Karpas-422 (cell line): ENCODE results near the gene KCNB1. TPM values are rescaled to one million over a fixed set of nuclear protein-coding genes. Genes with fewer than 3 reads are reported as not detected.
"Not testable (repeated sequence)": the region's sequence is repeated elsewhere in the genome, so short reads cannot be mapped to it uniquely, and the experiment has no call there.

Source experiments
- DNase-seq: peaks from one replicate; pipeline ENCODE4 v3.0.0-alpha.2; 2015
- H2AFZ ChIP-seq: fragments of 200-600 bp; sonication (generic); 2 replicates; pipeline ENCODE4 v1.6.1; 2014; ENCODE audit warnings: antibody characterized with exemption, low read length, mixed read lengths
- H3K27ac ChIP-seq: fragments of 200-600 bp; sonication (generic); 2 replicates; pipeline ENCODE4 v1.5.1; 2014; ENCODE audit warnings: mild to moderate bottlenecking, low read length, moderate library complexity
- H3K27me3 ChIP-seq: fragments of 200-600 bp; sonication (generic); 2 replicates; pipeline ENCODE4 v1.6.1; 2014; ENCODE audit warnings: low read length, mixed read lengths
- H3K36me3 ChIP-seq: fragments of 200-600 bp; sonication (generic); 2 replicates; pipeline ENCODE4 v1.6.1; 2014; ENCODE audit warnings: low read length, mixed read lengths; ENCODE audit not compliant: insufficient read depth
- H3K4me1 ChIP-seq: fragments of 200-600 bp; sonication (generic); 2 replicates; pipeline ENCODE4 v1.6.1; 2014; ENCODE audit warnings: mild to moderate bottlenecking, low read length, mixed read lengths
- H3K4me2 ChIP-seq: fragments of 200-600 bp; sonication (generic); 2 replicates; pipeline ENCODE4 v1.6.1; 2014; ENCODE audit warnings: low read length, low read depth, mild to moderate bottlenecking; ENCODE audit not compliant: poor library complexity, severe bottlenecking
- H3K4me3 ChIP-seq: fragments of 200-600 bp; sonication (generic); 2 replicates; pipeline ENCODE4 v1.5.1; 2014; ENCODE audit warnings: mild to moderate bottlenecking, antibody characterized with exemption, low read length, mixed read lengths
- H3K79me2 ChIP-seq: fragments of 200-600 bp; sonication (generic); 2 replicates; pipeline ENCODE4 v1.6.1; 2014; ENCODE audit warnings: mild to moderate bottlenecking, low read length, mixed read lengths
- H3K9ac ChIP-seq: fragments of 200-600 bp; sonication (generic); 2 replicates; pipeline ENCODE4 v1.6.0; 2014; ENCODE audit warnings: low read length
- H3K9me2 ChIP-seq: fragments of 200-600 bp; sonication (generic), shearing (Covaris generic); replicated peaks from 2 replicates; pipeline ENCODE4 v1.6.0; 2014; ENCODE audit warnings: mild to moderate bottlenecking, low read length, moderate library complexity; ENCODE audit not compliant: insufficient read depth
- H3K9me3 ChIP-seq: fragments of 300-700, 200-600 bp; sonication (generic); 2 replicates; pipeline ENCODE4 v1.6.1; 2014; ENCODE audit warnings: low read length, mixed read lengths
- H4K20me1 ChIP-seq: fragments of 200-600 bp; sonication (generic); 2 replicates; pipeline ENCODE4 v1.6.1; 2014; ENCODE audit warnings: mild to moderate bottlenecking, antibody characterized with exemption, low read length, low read depth; ENCODE audit not compliant: insufficient read depth
- total RNA-seq: library from RNA; depleted of rRNA; stranded (reverse); fragments of >200 nt; shearing (Covaris generic); gene quantifications from 2 replicates; pipeline ENCODE4 v1.2.3, GENCODE V29; 2014; ENCODE audit warnings: low replicate concordance; rRNA removed

Gene KCNB1
- total RNA-seq, 1 experiment from 2014 or later: not detected

- Histone ChIP-seq H3K4me1 (no peaks in the 10 kb centered on the region), H3K27ac (no peak overlapping the region), H4K20me1 (no peaks in the 10 kb centered on the region), H3K36me3 (no peaks in the 10 kb centered on the region), H2AFZ (no peak overlapping the region), H3K9me2 (no peaks in the 10 kb centered on the region), H3K4me3 (no peak overlapping the region), H3K9ac (no peak overlapping the region), H3K9me3 (no peaks in the 10 kb centered on the region), H3K27me3 (no peaks in the 10 kb centered on the region), H3K79me2 (no peaks in the 10 kb centered on the region), H3K4me2 (no peak overlapping the region)
- no peak for DNase-seq
Measured at GRCh38 chr20:49318091-49318429, 164.4 kb downstream of the KCNB1 start.

GRCh38 chr20:49316704-49317103 is 165.8 kb downstream of the KCNB1 start:
- H3K4me3 ChIP-seq: no peak overlapping the region
- H3K9me3 ChIP-seq: no peaks in the 10 kb centered on the region
- H3K36me3 ChIP-seq: no peaks in the 10 kb centered on the region
- no peaks in the 10 kb centered on the region for H3K79me2 ChIP-seq
- no peaks in the 10 kb centered on the region for H3K4me1 ChIP-seq
- no peaks in the 10 kb centered on the region for H3K9me2 ChIP-seq
- H3K9ac ChIP-seq: no peak overlapping the region
- no peak overlapping the region for H2AFZ ChIP-seq
- H3K4me2 ChIP-seq: no peak overlapping the region
- no peak overlapping the region for H3K27ac ChIP-seq
- H3K27me3 ChIP-seq: no peaks in the 10 kb centered on the region
- H4K20me1 ChIP-seq: no peaks in the 10 kb centered on the region
- DNase-seq: no peak

DNA sequence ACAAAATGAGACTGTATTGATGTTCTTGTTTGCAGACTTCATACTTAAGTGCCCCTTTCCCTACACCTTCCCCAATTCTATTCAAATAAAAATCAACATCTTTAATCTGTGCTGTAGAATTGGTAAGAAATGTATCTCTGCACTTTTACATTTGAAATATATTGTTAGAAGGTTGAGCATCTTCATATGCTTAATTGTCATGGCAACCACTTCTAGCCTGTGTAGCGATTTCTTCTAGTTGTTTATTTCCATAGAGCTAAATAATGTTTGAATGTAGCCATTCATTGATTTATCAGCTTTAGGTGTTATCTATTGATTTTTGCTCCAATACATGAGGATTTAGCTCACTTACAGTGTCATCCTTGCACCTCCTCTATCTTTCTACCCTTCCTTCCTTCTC is 166.9 kb downstream of the KCNB1 start:
- Histone ChIP-seq H3K27ac (no peak overlapping the region), H3K9ac (no peak overlapping the region), H3K4me1 (no peaks in the 10 kb centered on the region), H3K9me2 (no peaks in the 10 kb centered on the region), H3K4me3 (no peak overlapping the region), H4K20me1 (no peaks in the 10 kb centered on the region), H3K79me2 (no peaks in the 10 kb centered on the region), H3K4me2 (no peak overlapping the region), H3K36me3 (no peaks in the 10 kb centered on the region), H3K9me3 (no peaks in the 10 kb centered on the region), H3K27me3 (no peaks in the 10 kb centered on the region), H2AFZ (no peak overlapping the region)
- no peak for DNase-seq

- H3K36me3 ChIP-seq, H3K4me2 ChIP-seq, H2AFZ ChIP-seq, H3K4me1 ChIP-seq, H3K27me3 ChIP-seq, H3K79me2 ChIP-seq, H4K20me1 ChIP-seq, H3K9me3 ChIP-seq, H3K9me2 ChIP-seq, DNase-seq, H3K4me3 ChIP-seq, H3K27ac ChIP-seq, H3K9ac ChIP-seq: not testable (repeated sequence)
Measured at GRCh38 chr20:49314052-49314451, 168.4 kb downstream of the KCNB1 start.

Other genes with a start within 250 kb of the KCNB1 start
- gene ZNFX1, start 204.6 kb downstream of the KCNB1 start, total RNA-seq: 21.7 and 22.2 TPM in 2 replicates
- gene PTGIS, start 85.5 kb upstream of the KCNB1 start, total RNA-seq: not detected in 2 replicates
- gene B4GALT5, start 231.2 kb upstream of the KCNB1 start, total RNA-seq: 2.6 and 3.7 TPM in 2 replicates